ENCODE results near the gene TLE6. TPM values are rescaled to one million over a fixed set of nuclear protein-coding genes. Genes with fewer than 3 reads are reported as not detected.
A peak's percentile ranks its signal among the peaks of the same experiment; 100 is the strongest.

Gene TLE6
- total RNA-seq, 1 donor from 2014 or later: 6.7 TPM

GRCh38 chr19:3026768-3027167 lies 49.4 kb downstream of the TLE6 start:
- no peak for DNase-seq
- Histone ChIP-seq H3K9me3 (no peaks in the 10 kb centered on the region), H3K36me3 (no peaks in the 10 kb centered on the region), H3K4me1 (peaks cover 6% of the 10 kb centered on the region), H3K27me3 (no peaks in the 10 kb centered on the region), H3K27ac (no peak overlapping the region), H3K4me3 (no peak overlapping the region)
- intact Hi-C loops (cut with DNase I): no loop called here
- no peak for TF ChIP-seq CTCF (IDR thresholded peaks at IDR 0.05)
- ATAC-seq: no peak

GRCh38 chr19:3027292-3027691 lies 49.9 kb downstream of the TLE6 start:
- H3K4me1 ChIP-seq: peaks cover 6% of the 10 kb centered on the region
- H3K9me3 ChIP-seq: no peaks in the 10 kb centered on the region
- no peaks in the 10 kb centered on the region for H3K27me3 ChIP-seq
- H3K27ac ChIP-seq: no peak overlapping the region
- H3K4me3 ChIP-seq: no peak overlapping the region
- ATAC-seq: no peak
- no peak for DNase-seq
- intact Hi-C loops (cut with DNase I): no loop called here
- no peaks in the 10 kb centered on the region for H3K36me3 ChIP-seq
- TF ChIP-seq CTCF (IDR thresholded peaks at IDR 0.05): no peak

GRCh38 chr19:3027981-3028304 lies 50.6 kb downstream of the TLE6 start:
- H3K27ac ChIP-seq: peak overlapping the region; percentile 49
- H3K27me3 ChIP-seq: no peaks in the 10 kb centered on the region
- DNase-seq (no peak), ATAC-seq (no peak)
- H3K4me3 ChIP-seq: peak overlapping the region; percentile 59
- H3K9me3 ChIP-seq: no peaks in the 10 kb centered on the region
- peaks cover 6% of the 10 kb centered on the region for H3K4me1 ChIP-seq
- intact Hi-C loops (cut with DNase I): no loop called here
- H3K36me3 ChIP-seq: no peaks in the 10 kb centered on the region
- no peak for TF ChIP-seq CTCF (IDR thresholded peaks at IDR 0.05)

GRCh38 chr19:3028305-3029064 lies 51.1 kb downstream of the TLE6 start:
- intact Hi-C loops (cut with DNase I): no loop called here
- peak; percentile 66 for ATAC-seq

GRCh38 chr19:3029065-3029923 lies 51.9 kb downstream of the TLE6 start, which contains the start of gene TLE2:
Gene TLE2 (minus strand): TSS chr19:3029280. CDS start chr19:3028904, 376 bp downstream.
- ATAC-seq (peak; percentile 40), DNase-seq (no peak)
- Histone ChIP-seq H3K4me1 (peaks cover 8% of the 10 kb centered on the region), H3K9me3 (no peaks in the 10 kb centered on the region), H3K4me3 (peak within 1 kb of the TSS; percentile 59), H3K36me3 (no peaks in the 10 kb centered on the region), H3K27me3 (no peaks in the 10 kb centered on the region), H3K27ac (peak within 1 kb of the TSS; percentile 49)
- TF ChIP-seq CTCF (IDR thresholded peaks at IDR 0.05): no peak
- intact Hi-C loops (cut with DNase I): no loop called here

More at GRCh38 chr19:3028305-3029064, 51.1 kb downstream of the TLE6 start:
- TF ChIP-seq CTCF (IDR thresholded peaks at IDR 0.05): no peak
- Histone ChIP-seq H3K4me1 (peaks cover 6% of the 10 kb centered on the region), H3K9me3 (no peaks in the 10 kb centered on the region), H3K27me3 (no peaks in the 10 kb centered on the region), H3K27ac (peak overlapping the region; percentile 49), H3K4me3 (peak overlapping the region; percentile 59), H3K36me3 (no peaks in the 10 kb centered on the region)
- DNase-seq: no peak

Data from upper lobe of right lung (tissue), 1 donor.